ENCODE results near the gene AHNAK2.

DNA sequence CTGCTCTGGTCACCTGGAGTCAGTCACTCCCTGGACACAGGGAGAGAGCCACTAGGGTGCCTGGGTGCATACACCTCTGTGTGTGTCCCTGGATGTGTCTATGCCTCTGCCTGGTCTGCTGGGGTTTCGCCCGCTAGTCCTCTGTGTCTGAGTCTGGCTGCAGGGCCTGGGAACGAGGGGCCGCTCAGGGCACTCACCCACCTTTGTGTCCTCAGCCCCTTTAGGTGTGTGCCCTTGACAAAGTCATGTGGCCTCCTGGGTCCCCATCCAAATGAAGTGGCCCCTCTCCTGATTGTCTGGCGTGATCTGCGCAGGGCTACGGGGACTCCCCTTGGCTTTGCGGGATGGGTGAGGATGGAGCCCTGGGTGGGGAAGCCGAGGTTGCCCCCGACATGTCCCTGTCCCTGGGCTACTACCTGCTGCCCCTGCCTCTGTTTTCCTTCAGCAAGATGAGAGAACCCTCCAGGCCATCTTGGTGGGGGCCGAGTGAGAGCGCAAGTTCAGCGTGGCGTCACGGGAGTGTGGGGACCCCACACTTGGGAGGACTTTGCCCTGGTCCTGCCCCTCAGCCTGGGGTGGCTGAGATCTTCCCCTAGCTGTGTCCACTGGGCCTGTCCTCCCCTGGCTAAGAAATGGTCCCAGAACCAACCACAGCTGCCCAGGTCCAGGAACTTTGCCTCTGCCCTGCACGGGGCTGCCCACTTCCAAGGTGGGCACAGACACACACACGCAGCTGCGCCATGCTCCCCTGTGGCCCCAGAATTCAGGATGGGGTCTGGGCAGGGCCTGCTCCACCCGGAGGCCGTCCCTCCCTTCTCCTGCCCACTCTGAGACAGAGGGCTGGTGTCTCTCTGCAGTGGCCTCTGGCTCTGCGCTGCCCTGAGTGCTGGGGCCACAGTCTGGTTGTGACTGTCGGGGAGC, 2.7 kb upstream of the AHNAK2 start:
- TF ChIP-seq, protein P1, sequence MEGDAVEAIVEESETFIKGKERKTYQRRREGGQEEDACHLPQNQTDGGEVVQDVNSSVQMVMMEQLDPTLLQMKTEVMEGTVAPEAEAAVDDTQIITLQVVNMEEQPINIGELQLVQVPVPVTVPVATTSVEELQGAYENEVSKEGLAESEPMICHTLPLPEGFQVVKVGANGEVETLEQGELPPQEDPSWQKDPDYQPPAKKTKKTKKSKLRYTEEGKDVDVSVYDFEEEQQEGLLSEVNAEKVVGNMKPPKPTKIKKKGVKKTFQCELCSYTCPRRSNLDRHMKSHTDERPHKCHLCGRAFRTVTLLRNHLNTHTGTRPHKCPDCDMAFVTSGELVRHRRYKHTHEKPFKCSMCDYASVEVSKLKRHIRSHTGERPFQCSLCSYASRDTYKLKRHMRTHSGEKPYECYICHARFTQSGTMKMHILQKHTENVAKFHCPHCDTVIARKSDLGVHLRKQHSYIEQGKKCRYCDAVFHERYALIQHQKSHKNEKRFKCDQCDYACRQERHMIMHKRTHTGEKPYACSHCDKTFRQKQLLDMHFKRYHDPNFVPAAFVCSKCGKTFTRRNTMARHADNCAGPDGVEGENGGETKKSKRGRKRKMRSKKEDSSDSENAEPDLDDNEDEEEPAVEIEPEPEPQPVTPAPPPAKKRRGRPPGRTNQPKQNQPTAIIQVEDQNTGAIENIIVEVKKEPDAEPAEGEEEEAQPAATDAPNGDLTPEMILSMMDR (IDR thresholded peaks at IDR 0.05; ENCODE audit: low read depth, low read length), result no peak
- no peak for TF ChIP-seq POLR2A (IDR thresholded peaks at IDR 0.05; ENCODE audit: extremely low read depth, insufficient read length)

Measured in NB4 (cell line).